CD14-positive monocyte (primary cell): ENCODE measurements around the gene SHISAL1. TPM values are rescaled to one million over a fixed set of nuclear protein-coding genes. Genes with fewer than 3 reads are reported as not detected.

Experiments used
- DNase-seq, 3 donors: peaks; one replicate each; pipeline ENCODE4 v3.0.0-alpha.2; 2011 to 2022
- H2AFZ ChIP-seq: 2 replicates; pipeline ENCODE4 v1.6.0; 2012; ENCODE audit warnings: mild to moderate bottlenecking, low read depth, low read length, inconsistent platforms; ENCODE audit not compliant: insufficient read depth, poor library complexity, severe bottlenecking
- H3K27ac ChIP-seq, 2 donors: 1 replicate in 1 of 2; 2 replicates in 1 of 2; pipeline ENCODE4 v1.5.1; 2012 to 2013; ENCODE audit warnings: low read length in 2 of 2, control low read depth in 1 of 2, inconsistent platforms in 1 of 2, low read depth in 1 of 2, mild to moderate bottlenecking in 1 of 2
- H3K27me3 ChIP-seq, 2 donors: one replicate each; pipeline versions ENCODE4 v1.6.0 to v1.6.1; 2011 to 2013; ENCODE audit warnings: low read length in 2 of 2; ENCODE audit not compliant: control insufficient read depth in 2 of 2, insufficient read depth in 2 of 2
- H3K36me3 ChIP-seq, 2 donors: replicated peaks in 1 of 2; 1 replicate in 1 of 2; 2 replicates in 1 of 2; pipeline versions ENCODE4 v1.5.1 to v1.6.1; 2012 to 2013; ENCODE audit warnings: low read length in 2 of 2, control low read depth in 1 of 2, inconsistent platforms in 1 of 2, mild to moderate bottlenecking in 1 of 2; ENCODE audit not compliant: insufficient read depth in 2 of 2, control insufficient read depth in 1 of 2
- H3K4me1 ChIP-seq, 2 donors: 1 replicate in 1 of 2; 2 replicates in 1 of 2; pipeline versions ENCODE4 v1.5.1 to v1.6.1; 2012 to 2013; ENCODE audit warnings: low read length in 2 of 2, control low read depth in 1 of 2, inconsistent platforms in 1 of 2, mild to moderate bottlenecking in 1 of 2, moderate library complexity in 1 of 2; ENCODE audit not compliant: insufficient read depth in 2 of 2, control insufficient read depth in 1 of 2
- H3K4me2 ChIP-seq: replicated peaks from 2 replicates; pipeline ENCODE3; 2012; ENCODE audit warnings: low read length, moderate library complexity, mild to moderate bottlenecking; ENCODE audit not compliant: poor library complexity, severe bottlenecking; ENCODE audit errors: extremely low read depth
- H3K4me3 ChIP-seq, 3 experiments: fragments of 200-600 bp in 1 of 3; sonication (generic) in 1 of 3; replicated peaks in 1 of 3; 1 replicate in 2 of 3; 2 replicates in 1 of 3; pipeline ENCODE4 v1.5.1; 2011 to 2013; ENCODE audit warnings: low read length in 3 of 3, mild to moderate bottlenecking in 3 of 3, control low read depth in 2 of 3, low read depth in 2 of 3, inconsistent platforms in 1 of 3, moderate library complexity in 1 of 3
- H3K79me2 ChIP-seq: 2 replicates; pipeline ENCODE4 v1.6.0; 2012; ENCODE audit warnings: mild to moderate bottlenecking, control low read depth, inconsistent platforms, low read length, moderate library complexity; ENCODE audit not compliant: insufficient read depth
- H3K9ac ChIP-seq: 2 replicates; pipeline ENCODE4 v1.6.0; 2017; ENCODE audit warnings: low read length, mild to moderate bottlenecking; ENCODE audit not compliant: insufficient read depth, poor library complexity, severe bottlenecking
- H3K9me3 ChIP-seq, 2 donors: replicated peaks in 1 of 2; 1 replicate in 1 of 2; 2 replicates in 1 of 2; pipeline versions ENCODE4 v1.5.1 to v1.6.1; 2012 to 2013; ENCODE audit warnings: low read length in 2 of 2, control low read depth in 1 of 2; ENCODE audit not compliant: control insufficient read depth in 1 of 2, insufficient read depth in 1 of 2
- H4K20me1 ChIP-seq: 2 replicates; pipeline ENCODE4 v1.6.0; 2012; ENCODE audit warnings: mild to moderate bottlenecking, low read length, control low read depth, moderate library complexity; ENCODE audit not compliant: insufficient read depth
- H3K27ac Mint-ChIP-seq, 7 donors: one replicate each; pipeline ENCODE4 v1.8.0; 2020; ENCODE audit warnings: mild to moderate bottlenecking in 7 of 7, mixed read lengths in 7 of 7, moderate library complexity in 6 of 7, inconsistent platforms in 2 of 7
- H3K27me3 Mint-ChIP-seq, 3 donors: one replicate each; pipeline ENCODE4 v1.8.0; 2021 to 2022; ENCODE audit warnings: low read depth in 3 of 3, mild to moderate bottlenecking in 3 of 3, mixed read lengths in 3 of 3, moderate library complexity in 3 of 3, inconsistent platforms in 1 of 3
- H3K36me3 Mint-ChIP-seq, 2 donors: one replicate each; pipeline ENCODE4 v1.8.0; 2020; ENCODE audit warnings: mixed read lengths in 2 of 2, inconsistent platforms in 1 of 2, mild to moderate bottlenecking in 1 of 2
- H3K4me1 Mint-ChIP-seq: one replicate; pipeline ENCODE4 v1.8.0; 2020; ENCODE audit warnings: mild to moderate bottlenecking, mixed read lengths
- H3K4me3 Mint-ChIP-seq, 2 donors: one replicate each; pipeline ENCODE4 v1.8.0; 2020; ENCODE audit warnings: mild to moderate bottlenecking in 2 of 2, mixed read lengths in 2 of 2, moderate library complexity in 1 of 2
- H3K9me3 Mint-ChIP-seq, 7 donors: one replicate each; pipeline ENCODE4 v1.8.0; 2020 to 2022; ENCODE audit warnings: mixed read lengths in 7 of 7, mild to moderate bottlenecking in 6 of 7, moderate library complexity in 6 of 7, inconsistent platforms in 2 of 7
- WGBS: methylation state at CpG from one replicate; pipeline ENCODE4 v1.1.5; 2013; ENCODE audit warnings: missing lambda C conversion rate; ENCODE audit not compliant: insufficient coverage; 5-methylcytosine and 5-hydroxymethylcytosine counted together
- intact Hi-C, 2 donors: fragments of 100-400 bp; cut with micrococcal nuclease; formaldehyde crosslinking; loops; one replicate each; pipeline versions ENCODE4 v1.15.0 to v1.15.1; 2023
- polyA plus RNA-seq, 3 donors: library from polyadenylated mRNA; depleted of rRNA in 1 of 3; unstranded in 2 of 3; stranded (reverse) in 1 of 3; fragments of 300-500 nt in 2 of 3; fragments of >200 nt in 1 of 3; fragmentation: Illumina TruSeq in 2 of 3; gene quantifications; 1 replicate in 2 of 3; 2 replicates in 1 of 3; pipeline ENCODE4 v1.2.3, GENCODE V29; 2012 to 2021
- TF ChIP-seq, protein P1 (sequence below): fragments of 200-600 bp; IDR thresholded peaks from one replicate; pipeline ENCODE4 v1.8.0; 2022; ENCODE audit warnings: antibody characterized with exemption, mild to moderate bottlenecking

SHISAL1 gene
- polyA plus RNA-seq, 3 donors: not detected

DNA sequence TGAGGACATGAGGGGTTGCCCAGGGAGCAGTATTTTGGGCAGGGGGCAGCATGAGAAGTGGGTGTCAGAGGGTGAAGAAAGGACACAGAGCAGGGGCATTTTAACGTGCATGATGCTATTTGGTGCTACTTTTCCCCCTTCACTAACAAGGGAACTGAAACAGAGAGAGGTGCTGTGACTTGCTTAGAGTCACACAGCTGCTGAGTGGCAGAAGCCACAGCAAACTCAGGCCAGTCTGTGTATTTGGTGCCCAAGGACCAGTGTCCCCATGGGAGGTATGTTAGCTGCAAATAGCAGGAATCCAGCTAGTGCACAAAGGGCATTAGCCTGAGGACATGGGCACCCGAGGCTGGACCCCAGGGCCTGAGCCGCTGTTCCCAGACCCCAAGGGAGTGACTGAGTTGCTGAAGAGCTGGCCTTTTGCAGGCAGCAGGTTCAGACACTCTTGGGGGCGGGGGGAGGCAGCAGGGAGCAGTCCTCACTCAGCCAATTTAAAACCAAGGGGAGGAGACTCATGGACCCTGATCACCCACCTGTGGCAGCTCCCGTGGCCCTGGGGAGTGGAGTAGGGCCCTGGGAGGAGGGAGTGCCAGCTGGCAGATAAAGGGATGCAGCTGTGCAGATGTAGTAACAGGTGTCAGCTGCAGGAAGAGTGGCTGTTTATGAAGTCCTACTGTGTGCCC lies 117.4 kb downstream of the SHISAL1 start:
- 95% methylated on average over 2 of the region's 5 CpGs for WGBS
- peaks cover 18 to 28% of the 10 kb centered on the region in 2 donors for H3K4me1 ChIP-seq
- no peak overlapping the region for H3K4me3 Mint-ChIP-seq
- peaks cover 75 to 93% of the 10 kb centered on the region in 2 donors for H3K36me3 ChIP-seq
- no peaks in the 10 kb centered on the region for H3K27me3 ChIP-seq
- no peak overlapping the region for H3K4me3 ChIP-seq
- TF ChIP-seq, protein P1, sequence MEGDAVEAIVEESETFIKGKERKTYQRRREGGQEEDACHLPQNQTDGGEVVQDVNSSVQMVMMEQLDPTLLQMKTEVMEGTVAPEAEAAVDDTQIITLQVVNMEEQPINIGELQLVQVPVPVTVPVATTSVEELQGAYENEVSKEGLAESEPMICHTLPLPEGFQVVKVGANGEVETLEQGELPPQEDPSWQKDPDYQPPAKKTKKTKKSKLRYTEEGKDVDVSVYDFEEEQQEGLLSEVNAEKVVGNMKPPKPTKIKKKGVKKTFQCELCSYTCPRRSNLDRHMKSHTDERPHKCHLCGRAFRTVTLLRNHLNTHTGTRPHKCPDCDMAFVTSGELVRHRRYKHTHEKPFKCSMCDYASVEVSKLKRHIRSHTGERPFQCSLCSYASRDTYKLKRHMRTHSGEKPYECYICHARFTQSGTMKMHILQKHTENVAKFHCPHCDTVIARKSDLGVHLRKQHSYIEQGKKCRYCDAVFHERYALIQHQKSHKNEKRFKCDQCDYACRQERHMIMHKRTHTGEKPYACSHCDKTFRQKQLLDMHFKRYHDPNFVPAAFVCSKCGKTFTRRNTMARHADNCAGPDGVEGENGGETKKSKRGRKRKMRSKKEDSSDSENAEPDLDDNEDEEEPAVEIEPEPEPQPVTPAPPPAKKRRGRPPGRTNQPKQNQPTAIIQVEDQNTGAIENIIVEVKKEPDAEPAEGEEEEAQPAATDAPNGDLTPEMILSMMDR: no peak
- peak overlapping the region in 4 of 7 donors; percentile 35 to 70 (median 46) for H3K27ac Mint-ChIP-seq
- intact Hi-C loops: no loop called here
- no peak overlapping the region for H3K4me2 ChIP-seq
- H3K9me3 ChIP-seq: no peaks in the 10 kb centered on the region
- no peak for DNase-seq
- H3K36me3 Mint-ChIP-seq: peaks cover 70 to 93% of the 10 kb centered on the region in 2 donors
- peaks cover 30% of the 10 kb centered on the region for H3K4me1 Mint-ChIP-seq
- H2AFZ ChIP-seq: no peak overlapping the region
- H3K27ac ChIP-seq: peak overlapping the region in 1 of 2 donors; percentile 18
- peaks cover 0 to 2% (median 0%) of the 10 kb centered on the region in 7 donors for H3K9me3 Mint-ChIP-seq
- H4K20me1 ChIP-seq: peaks cover 95% of the 10 kb centered on the region
- no peak overlapping the region for H3K9ac ChIP-seq
- peaks cover 19% of the 10 kb centered on the region for H3K79me2 ChIP-seq
- H3K27me3 Mint-ChIP-seq: peaks cover 0 to 2% (median 0%) of the 10 kb centered on the region in 3 donors

DNA sequence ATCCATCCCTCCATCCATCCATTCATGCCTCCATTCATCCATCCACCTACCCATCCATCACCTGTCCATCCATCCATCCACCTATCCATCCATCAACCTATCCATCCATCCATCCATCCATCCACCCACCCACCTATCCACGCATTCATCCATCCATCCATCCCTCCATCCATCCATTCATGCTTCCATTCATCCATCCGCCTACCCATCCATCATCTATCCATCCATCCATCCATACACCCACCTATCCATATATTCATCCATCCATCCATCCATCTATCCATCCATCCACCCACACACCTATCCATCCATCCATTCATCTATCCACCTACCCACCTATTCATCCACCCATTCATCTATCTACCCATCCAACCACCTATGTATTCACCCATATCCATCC lies 118.2 kb downstream of the SHISAL1 start:
- no peaks in the 10 kb centered on the region for H3K27me3 ChIP-seq
- Mint-ChIP-seq H3K4me3 (no peak overlapping the region), H3K36me3 (peaks cover 65 to 93% of the 10 kb centered on the region in 2 donors), H3K27ac (peak overlapping the region in 1 of 7 donors; percentile 44), H3K9me3 (peaks cover 0 to 2% (median 0%) of the 10 kb centered on the region in 7 donors), H3K4me1 (peaks cover 37% of the 10 kb centered on the region), H3K27me3 (peaks cover 0 to 2% (median 0%) of the 10 kb centered on the region in 3 donors)
- peak overlapping the region in 1 of 2 donors; percentile 18 for H3K27ac ChIP-seq
- no peaks in the 10 kb centered on the region for H3K9me3 ChIP-seq
- no peak overlapping the region for H3K9ac ChIP-seq
- peaks cover 16% of the 10 kb centered on the region for H3K79me2 ChIP-seq
- TF ChIP-seq, protein P1: no peak
- no peak overlapping the region for H3K4me3 ChIP-seq
- H3K4me1 ChIP-seq: peaks cover 21 to 34% of the 10 kb centered on the region in 2 donors
- H2AFZ ChIP-seq: no peak overlapping the region
- intact Hi-C loops: no loop called here
- H3K4me2 ChIP-seq: no peak overlapping the region
- peaks cover 88% of the 10 kb centered on the region for H4K20me1 ChIP-seq
- H3K36me3 ChIP-seq: peaks cover 71 to 93% of the 10 kb centered on the region in 2 donors
- 94% methylated on average over 2 of the region's 2 CpGs for WGBS
- DNase-seq: no peak

Other genes starting within 250 kb of the SHISAL1 start
- 100 to 1,000 TPM; 169 to 577 (median 190) TPM for gene PARVG, start 132.0 kb downstream of the SHISAL1 start, polyA plus RNA-seq
- 1 to 10 TPM; 4.6 to 5.8 (median 4.9) TPM for gene RTL6, start 185.3 kb upstream of the SHISAL1 start, polyA plus RNA-seq